NCI-H774 (cell line): ENCODE data around the gene TOMM34.
A peak's percentile ranks its signal among the peaks of the same experiment; 100 is the strongest.

Experiments
- DNase-seq: peaks from one replicate; lab custom pipeline; 2025; lab: John Stamatoyannopoulos, UW

The TOMM34 gene

DNA sequence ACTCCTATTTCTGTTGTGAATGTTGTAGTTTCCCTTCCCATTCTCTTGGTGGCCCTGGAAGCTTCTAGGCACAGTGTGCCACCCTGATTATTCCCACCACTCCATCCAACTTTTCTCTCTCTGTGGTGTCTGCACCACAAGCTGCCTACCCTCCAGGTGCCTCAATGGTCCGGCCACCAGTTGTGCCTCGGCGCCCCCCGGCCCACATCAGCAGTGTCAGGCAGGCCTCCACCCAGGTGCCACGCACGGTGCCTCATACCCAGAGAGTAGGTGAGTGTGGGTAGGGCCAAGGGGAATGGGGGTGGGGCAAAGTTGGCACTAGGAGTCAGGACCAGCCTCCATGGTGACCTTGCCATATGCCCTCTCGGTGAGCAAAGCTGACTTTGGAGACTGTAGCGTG is 27.3 kb downstream of the TOMM34 start:
- DNase-seq = no peak

DNA sequence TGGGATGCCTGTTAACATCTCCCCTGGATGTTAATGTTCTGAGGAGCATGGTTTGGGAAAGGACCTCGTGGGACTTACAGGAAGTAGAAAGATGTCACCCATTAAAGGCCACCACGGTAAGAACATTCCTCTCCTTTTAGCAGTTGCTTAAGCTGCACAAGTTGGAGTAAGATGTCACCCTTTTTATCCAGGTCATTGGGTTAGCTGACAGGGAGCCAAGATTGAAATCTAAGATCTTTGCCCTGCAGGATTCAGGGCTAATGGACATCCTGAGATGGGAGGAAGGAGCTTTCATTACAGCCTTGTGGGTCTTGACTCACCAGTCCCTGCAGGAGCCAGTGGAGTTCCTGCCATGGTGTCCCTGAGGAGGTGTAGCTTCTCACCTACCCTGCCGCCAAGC is 28.3 kb downstream of the TOMM34 start:
- DNase-seq = no peak

DNA sequence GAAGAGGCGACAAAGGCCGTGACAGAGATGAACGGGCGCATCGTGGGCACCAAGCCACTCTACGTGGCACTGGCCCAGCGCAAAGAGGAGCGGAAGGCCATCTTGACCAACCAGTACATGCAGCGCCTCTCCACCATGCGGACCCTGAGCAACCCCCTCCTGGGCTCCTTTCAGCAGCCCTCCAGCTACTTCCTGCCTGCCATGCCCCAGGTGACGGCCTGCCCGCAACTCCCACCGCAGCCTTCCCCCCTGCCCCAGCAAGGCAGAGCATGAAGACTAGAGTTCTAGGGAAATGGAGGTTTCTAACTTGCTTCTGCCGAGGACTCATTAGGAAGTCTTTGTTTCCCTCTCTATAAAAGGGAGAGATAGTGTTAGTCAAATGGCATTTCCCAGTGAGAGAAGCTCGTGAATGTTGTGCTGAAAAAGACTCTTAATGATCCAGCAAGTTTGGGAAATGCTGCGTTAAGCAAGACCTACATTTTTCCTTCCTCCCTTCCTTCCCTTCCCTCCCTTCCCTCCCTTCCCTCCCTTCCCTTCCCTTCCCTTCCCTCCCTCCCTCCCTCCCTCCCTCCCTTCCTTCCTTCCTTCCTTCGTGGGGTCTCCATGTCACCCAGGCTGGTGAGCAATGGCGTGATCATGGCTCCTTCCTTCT is 29.6 kb downstream of the TOMM34 start:
- no peak for DNase-seq

DNA sequence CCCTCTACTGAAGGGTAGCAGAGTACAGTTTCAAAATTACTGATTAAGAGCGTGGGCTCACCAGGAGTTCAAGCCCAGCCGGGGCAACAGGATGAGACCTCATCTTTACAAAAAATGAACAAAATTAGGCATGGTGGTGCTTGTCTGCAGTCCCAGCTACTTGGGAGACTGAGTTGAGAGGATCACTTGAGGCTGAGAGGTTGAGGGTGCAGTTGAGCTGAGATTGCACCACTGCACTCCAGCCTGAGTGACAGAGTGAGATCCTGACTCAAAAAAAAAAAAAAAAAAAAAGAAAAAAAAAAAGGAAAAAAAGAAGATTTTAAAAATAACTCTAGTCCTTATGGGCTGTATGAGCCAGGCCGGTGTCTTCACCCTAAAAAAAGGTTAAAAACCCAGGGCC is 31.6 kb downstream of the TOMM34 start:
- DNase-seq = no peak

DNA sequence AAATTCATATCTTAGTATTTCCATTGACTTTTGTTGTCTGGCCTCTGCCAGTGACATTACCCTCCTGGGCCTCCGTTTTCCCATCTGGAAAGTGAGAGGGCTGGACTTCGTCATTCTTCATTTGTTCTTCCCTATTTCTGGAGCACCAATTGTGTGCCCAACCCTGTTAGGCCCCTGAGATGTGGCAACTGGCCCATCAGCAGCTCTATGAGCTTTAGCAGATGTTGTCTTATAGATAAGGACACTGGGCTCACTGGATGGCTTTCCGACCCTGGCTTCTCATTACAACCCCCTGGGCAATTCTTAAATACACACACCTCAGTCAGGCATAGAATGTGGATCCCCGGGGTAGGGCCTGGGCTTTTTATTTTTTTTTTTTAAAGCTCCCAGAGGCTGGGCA is 35.7 kb downstream of the TOMM34 start:
- DNase-seq = no peak

DNA sequence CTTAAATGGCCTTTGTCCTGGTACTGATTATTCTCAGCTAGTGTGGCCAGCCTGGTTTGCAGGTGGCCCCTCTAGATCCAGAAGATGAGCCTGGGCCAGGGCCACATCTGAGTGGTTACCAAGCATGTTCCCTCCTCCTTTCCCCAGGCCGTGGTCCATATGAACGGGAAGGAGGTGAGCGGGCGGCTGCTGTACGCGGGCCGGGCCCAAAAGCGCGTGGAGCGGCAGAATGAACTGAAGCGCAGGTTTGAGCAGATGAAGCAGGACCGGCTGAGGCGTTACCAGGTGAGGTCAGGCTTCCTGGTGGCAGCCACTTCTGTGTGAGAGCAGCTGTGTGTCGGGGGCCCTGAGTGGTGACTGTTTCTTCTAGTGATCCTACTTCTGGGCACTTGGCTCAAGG is 38.8 kb downstream of the TOMM34 start:
- no peak for DNase-seq

DNA sequence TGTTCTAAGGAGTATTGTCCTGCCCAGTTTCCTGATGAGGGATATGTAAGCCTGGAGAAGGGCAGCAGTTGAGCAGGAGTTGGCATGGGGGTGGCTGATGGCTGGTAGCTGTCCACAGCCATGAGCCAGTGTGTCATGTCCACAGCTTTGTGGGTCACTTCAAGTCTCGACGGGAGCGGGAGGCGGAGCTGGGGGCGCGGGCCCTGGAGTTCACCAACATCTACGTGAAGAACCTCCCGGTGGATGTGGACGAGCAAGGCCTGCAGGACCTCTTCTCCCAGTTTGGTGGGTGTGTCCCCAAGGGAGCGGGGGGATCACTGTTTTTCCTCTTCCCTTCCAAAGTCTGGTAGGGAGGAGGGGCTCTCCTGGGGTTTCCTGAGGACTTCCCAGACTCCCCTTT is 41.4 kb downstream of the TOMM34 start:
- DNase-seq = no peak

DNA sequence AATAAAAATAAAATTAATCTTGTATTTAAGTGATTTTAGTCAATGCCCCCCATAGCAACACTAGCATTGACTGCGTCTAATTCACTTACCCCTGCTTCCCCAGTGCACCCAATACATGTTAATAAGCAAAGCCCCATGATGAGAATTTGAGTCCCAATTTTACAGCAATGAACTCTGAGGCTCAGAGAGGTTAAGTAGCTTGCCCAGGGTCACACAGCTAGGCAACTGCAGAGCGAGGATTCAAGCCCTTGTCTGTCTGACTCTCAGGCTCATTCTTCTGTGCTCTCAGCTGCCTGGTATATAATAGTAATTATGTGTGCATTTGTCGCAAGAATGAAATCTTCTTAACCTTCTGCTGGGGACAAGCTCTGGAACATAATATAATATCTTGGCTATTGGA is 41.9 kb downstream of the TOMM34 start:
- DNase-seq = no peak

DNA sequence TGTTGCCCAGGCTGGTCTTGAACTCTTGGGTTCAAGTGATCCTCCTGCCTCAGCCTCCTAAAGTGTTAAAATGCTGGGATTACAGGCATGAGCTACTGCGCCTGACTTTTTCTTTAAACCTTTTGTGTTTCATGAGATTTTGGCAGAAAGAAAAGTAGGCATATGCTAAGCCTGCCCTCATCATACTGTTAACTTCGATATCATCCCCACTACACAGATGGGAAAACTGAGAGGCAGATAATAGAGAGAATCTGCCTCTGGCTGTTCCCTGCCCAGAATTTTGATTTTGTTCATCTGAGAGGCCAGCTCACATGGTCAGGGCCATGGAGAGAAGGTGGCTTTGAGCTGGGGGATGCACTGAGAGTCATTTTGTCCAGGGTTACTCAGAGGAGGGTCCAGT is 42.8 kb downstream of the TOMM34 start:
- DNase-seq = no peak

DNA sequence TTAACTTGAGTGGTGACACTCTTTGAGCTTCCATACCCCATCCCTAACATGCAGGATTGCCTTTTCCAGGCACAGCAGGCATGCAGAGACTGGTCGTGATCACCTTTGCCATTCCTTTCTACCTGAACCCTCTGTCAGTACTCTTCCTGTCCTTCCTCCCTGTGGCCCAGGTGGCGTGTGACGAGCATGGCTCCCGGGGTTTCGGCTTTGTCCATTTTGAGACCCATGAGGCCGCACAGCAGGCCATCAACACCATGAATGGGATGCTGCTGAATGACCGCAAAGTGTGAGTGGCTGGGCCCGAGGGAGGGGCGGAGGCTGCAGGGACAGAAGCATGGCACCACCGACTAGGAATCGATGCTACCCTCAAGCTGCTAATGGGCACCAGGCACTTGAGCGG is 43.6 kb downstream of the TOMM34 start:
- DNase-seq = no peak

DNA sequence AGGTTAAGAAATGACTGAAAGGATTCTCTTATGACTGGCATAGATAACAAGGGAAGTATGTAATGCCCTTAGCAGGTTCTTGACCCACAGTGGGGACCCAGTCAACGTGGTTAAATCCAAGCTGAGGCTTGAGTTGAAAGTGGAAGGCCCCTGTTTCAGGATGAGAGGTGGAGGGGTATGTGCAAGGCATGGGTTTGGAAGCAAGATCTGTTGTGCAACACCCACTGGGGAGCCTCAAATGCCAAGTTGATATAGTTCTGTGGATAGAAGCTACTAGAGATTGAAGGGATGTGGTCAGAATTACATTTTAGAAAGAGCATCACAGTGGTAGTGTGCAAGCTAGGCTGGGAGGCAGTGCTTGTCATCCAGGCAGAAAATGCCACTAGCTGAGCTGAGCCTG is 45.3 kb downstream of the TOMM34 start:
- no peak for DNase-seq

DNA sequence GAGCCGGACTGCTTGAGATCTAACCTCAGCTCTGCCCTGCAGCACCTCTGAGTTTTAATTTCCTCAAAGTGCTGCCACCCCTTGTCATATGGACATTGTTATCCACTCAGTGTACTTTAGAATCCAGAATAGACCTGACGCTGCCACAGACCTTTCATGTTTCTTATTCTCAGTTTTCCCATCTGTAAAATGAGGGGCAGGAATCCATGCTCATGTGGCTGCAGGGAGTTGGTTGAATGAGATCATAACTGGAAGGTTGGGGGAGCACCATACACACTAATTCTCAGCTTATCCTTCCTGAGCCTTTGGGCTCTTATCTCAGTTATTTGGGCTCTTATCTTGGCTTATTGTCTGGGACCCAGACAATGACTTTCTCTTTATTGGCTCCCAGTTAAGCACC is 48.0 kb downstream of the TOMM34 start:
- DNase-seq = no peak

DNA sequence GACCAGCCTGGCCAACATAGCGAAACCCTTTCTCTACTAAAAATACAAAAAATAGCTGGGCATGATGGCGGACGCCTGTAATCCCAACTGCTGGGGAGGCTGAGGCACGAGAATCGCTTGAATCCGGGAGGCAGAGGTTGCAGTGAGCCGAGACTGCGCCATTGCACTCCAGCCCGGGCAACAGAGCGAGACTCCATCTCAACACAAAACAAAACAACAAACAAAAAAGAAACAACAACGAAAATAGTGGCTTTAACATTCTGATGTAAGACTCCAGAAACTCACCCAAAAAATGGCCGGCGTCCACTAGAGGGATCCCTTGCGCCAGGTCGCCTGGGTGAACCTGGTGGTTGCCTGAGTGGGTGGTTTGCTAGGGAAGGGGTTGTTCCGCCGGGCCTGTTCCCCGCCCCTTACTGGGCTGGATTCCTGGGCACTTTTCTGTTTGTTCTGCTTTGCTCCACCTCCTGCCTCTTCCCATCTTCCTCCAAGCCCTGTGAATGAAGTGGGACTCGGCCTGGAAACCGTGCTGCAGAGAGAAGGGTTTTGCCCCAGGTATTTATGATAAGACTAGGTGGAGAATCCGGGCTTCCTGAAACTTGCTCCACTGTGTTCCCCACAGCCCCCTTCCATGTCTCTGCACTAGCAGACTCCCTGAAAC is 48.8 kb downstream of the TOMM34 start:
- DNase-seq = no peak

DNA sequence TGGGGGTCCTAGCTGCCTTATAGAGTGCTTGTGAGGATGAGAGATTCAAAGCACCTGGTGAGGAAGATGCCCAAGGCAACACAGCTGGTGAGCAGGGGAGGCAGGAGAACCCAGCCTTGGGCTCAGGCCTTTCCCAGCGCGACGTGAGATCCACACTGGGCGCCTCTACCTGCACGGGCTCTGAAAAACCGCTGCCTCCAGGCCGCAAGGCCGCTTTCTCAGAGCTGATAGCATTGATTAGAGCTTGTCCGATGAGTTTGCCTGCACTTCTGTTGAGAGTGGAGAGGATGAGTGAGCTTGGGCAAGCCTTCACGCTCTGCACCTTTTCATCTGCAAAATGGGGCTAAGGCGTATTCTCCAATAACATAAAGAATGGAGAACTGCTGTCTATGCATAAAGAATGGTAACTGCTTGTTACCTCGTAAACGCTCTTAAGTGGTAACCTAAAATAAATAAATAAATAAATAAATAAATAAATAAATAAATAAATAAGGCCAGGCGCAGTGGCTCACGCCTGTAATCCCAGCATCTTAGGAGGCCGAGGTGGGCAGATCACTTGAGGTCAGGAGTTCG is 49.4 kb downstream of the TOMM34 start:
- no peak for DNase-seq

DNA sequence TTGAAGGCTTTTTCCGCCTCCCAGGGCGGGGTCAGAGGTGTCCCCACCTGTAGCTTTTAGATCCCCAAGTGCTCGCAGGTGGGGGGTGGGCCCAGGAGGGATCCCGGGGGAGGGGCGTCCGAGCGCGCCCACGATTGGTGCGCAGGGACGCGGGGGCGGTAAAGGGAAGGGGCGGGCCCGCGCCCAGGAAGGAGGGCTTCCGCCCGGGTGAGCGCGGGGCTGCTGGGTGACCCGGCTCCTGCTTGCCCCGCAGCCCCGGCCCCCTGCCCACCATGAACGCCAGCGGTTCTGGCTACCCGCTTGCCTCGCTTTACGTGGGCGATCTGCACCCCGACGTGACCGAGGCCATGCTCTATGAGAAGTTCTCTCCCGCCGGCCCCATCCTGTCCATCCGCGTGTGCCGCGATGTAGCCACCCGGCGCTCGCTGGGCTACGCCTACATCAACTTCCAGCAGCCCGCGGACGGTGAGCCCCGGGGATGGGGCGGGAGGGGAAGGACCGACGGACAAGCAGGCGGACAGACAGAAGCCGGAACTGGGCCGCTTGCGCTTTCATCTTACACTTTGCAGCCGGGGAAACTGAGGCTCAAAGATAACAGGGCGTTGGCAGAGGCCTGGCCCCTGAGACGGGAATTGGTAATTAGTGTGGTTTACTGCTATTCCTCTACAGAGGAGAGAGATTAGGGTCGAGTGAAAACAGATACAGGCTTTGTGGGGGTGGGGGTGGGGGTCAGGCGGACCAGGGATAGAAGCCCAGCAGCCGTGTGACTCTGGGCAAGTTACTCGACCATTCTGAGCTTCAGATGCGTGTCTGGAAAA is 50.1 kb downstream of the TOMM34 start, which contains the start of gene PABPC1L:
Gene PABPC1L (plus strand): TSS at position 189 of the 818 bp plus-strand sequence. CDS start 84 bp downstream, at position 273.
- DNase-seq = peak; percentile 78

DNA sequence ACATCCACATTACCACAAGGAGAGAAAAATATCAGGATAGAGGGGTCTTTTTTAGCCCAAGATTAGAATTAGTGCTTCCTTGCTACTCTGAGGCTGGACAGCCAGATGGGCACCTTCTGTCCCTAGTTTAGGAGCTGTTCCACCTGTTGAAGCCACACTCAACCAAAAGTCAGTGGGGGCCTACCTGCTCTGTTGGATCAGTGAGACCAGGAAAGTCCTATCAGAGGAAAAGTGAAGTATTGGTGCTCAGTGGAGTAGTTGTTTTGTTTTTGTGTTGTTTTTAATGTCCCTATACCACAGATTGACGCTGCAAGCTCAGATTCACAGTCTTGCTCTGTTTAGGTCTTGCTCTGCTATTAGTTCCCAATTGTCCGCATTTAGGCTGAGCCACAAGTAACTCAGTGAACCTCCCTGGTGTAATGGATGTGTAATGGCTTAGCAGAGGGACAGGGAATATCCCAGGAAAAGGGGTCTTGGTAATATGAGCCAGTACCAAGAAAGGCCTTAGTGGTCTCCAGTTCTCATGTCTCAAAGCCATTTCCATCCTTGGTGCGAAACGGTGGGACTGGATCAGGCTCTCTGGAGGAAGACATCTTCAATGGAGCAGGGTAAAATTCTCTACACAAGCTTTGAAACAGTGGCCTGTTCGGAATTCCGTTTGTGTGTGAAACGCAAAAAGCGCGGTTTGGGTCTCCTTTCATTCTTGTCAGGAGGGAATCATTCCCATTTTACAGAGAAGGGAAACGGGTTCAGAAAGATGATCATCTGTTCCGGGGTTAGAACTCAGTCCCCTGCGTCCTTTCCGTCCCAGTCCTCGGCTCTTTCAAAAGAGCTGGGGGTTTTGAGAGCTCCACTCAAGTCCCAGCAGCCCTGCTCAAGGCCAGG is 51.0 kb downstream of the TOMM34 start:
- no peak for DNase-seq

DNA sequence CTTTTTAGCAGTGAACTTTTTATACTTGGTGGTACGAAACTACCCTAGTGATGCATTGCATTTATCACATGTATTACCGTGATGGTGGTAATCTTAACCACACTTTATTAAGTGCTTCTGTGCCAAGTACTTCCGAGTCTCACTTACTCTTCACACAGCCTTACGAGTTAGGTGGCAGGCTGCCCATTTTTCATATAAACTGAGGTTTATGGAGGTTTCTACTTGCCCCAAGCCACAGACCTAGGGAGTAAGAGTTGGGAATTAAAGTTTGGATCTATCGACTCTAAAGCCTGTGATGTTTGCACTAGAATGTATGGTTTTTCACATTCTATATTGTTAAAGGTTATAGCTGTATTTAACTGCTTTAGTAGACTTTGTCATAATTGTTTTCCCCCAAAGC is 55.8 kb downstream of the TOMM34 start:
- DNase-seq = no peak

DNA sequence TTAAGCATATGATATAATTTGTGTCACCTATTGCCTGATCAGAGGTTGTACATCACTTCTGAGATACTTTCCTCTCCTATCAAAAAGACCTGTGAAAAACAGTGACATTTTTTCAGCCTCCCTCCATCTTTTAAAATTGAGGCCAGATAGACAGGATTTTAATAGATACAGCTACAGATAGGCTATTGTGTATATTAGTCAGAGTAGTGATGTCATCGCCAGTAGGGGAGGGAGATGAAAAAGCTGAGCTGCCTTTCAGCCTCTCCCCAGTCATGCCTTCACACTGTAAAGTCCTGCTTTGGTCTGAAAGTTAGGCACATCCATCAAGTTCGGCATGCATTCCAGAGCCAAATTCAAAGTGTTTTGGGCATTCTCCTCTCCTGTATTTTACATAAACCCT is 58.2 kb downstream of the TOMM34 start:
- no peak for DNase-seq

DNA sequence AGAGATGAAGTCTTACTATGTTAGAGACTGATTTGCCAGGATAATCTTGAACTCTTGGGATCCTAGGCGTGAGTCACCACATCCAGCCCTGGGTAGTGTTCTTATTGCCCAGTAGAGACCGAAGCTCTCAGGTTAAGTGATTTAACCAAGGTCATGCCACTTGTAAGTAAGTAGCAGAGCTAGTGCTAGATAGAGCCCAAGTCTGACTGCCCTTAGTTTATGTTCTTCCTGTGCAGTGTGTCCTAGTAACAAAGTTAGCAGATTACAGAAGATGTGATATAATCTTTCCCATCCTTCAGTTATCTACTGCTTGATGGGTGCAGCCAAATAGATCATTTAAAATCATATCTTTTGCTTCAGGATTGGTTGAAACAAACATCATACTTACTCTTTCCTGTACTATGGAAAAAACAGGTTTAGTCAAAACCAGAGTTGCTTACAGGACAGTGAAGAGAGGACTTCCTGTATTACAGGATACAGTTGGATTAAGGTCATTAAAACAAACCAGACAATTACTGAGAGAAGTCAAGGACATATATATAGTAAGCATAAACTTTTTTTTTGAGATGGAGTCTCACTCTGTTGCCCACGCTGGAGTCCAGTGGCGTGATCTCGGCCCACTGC is 59.9 kb downstream of the TOMM34 start:
- DNase-seq = no peak

DNA sequence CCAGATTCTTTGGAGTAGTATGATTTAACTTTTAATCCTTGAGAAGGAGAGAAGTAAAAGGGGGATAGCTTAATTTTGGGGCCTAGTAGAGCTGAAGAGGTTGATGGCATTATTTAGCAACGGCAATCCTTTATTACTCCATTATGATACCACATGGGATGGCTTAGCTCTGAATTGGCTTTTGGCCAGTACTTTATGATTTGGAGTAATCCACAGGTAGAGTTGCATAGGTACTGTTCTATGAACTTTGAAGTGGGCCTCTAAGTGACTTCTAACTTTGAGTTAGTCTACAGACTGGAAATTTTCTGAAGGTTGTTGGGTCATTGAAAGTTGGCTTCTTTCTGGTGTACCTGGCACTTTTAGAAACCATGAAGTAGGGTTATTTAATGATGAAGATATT is 63.1 kb downstream of the TOMM34 start:
- DNase-seq = no peak

DNA sequence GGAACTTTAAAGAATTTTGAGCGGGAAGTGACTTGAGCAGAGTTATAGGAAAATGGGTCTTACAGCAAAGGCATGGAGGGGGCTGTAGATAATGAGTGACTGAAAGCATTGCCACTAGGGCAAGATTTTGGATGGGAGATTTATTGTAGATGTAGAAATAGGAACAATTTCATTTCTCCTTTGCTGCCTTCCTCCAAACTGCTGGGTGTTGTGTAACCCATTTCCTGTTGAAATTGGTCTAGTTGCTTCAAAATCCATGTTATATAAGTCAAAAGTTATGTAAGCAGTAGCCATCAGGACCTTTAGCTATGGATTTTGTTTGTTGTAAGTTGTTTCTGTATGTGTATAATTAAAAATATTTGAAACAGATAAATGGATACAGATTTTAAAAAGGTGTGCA is 63.6 kb downstream of the TOMM34 start:
- DNase-seq = no peak
